ENCODE results near the gene TAP1.

Gene TAP1

DNA sequence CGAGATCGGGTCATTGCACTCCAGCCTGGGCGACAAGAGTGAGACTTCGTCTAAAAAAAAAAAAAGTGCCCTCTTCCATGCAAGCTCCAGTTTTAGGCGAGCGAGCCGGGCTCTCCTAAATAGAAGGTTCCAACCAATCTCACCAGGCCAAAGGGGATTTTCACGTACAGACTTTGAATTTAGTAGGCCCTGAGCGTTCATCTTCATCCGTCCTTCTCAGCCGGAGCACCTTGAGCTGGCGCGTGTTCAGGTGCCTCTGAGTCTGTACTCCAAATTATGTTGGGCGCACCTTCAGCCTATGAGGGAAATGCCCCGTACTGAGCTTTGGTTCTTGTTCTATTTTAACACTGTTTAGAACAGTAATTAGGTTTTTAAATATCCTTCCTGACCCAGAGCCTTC lies 14.1 kb downstream of the TAP1 start:
- DNase-seq (ENCODE audit: low read depth) = no peak
- no peak overlapping the region for H3K4me3 ChIP-seq (ENCODE audit: low read depth, low read length)
- TF ChIP-seq CTCF (conservative IDR thresholded peaks at IDR 0.05; ENCODE audit: low read depth, low read length) = no peak

- peak within 1 kb of the TSS; percentile 94 for H3K4me3 ChIP-seq (ENCODE audit: low read depth, low read length)
- TF ChIP-seq CTCF (conservative IDR thresholded peaks at IDR 0.05; ENCODE audit: low read depth, low read length) = peak; percentile 98
- DNase-seq (ENCODE audit: low read depth) = peak; percentile 95
Measured at GRCh38 chr6:32838114-32838958, 15.2 kb downstream of the TAP1 start, which contains the start of gene TAP2. Gene TAP2, minus strand, starts transcription at chr6:32838739. Its CDS starts 506 bp downstream, at chr6:32838233.

GRCh38 chr6:32837651-32838113 lies 15.8 kb downstream of the TAP1 start:
- no peak for DNase-seq (ENCODE audit: low read depth)
- peak overlapping the region; percentile 94 for H3K4me3 ChIP-seq (ENCODE audit: low read depth, low read length)
- no peak for TF ChIP-seq CTCF (conservative IDR thresholded peaks at IDR 0.05; ENCODE audit: low read depth, low read length)

DNA sequence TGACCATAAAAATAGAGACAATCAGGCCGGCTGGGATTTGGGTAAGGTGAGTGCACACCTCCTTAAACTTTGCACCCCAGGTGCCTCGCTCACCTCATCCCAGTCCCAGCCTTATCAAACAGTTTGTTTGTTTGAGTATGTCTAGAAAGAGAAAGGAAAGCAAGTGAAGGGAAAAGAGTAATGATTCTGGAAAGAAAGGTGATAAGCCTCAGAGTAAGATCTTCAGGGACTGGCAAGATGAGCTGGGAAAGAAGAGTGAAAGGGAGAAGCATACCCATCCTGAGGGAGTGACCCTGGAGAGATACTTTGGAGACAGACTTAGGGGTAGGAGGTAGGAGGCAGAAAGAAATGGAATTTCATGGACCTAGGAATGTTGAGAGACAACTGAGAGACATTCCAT lies 16.6 kb downstream of the TAP1 start:
- TF ChIP-seq CTCF (conservative IDR thresholded peaks at IDR 0.05; ENCODE audit: low read depth, low read length) = no peak
- DNase-seq (ENCODE audit: low read depth) = no peak
- no peak overlapping the region for H3K4me3 ChIP-seq (ENCODE audit: low read depth, low read length)

DNA sequence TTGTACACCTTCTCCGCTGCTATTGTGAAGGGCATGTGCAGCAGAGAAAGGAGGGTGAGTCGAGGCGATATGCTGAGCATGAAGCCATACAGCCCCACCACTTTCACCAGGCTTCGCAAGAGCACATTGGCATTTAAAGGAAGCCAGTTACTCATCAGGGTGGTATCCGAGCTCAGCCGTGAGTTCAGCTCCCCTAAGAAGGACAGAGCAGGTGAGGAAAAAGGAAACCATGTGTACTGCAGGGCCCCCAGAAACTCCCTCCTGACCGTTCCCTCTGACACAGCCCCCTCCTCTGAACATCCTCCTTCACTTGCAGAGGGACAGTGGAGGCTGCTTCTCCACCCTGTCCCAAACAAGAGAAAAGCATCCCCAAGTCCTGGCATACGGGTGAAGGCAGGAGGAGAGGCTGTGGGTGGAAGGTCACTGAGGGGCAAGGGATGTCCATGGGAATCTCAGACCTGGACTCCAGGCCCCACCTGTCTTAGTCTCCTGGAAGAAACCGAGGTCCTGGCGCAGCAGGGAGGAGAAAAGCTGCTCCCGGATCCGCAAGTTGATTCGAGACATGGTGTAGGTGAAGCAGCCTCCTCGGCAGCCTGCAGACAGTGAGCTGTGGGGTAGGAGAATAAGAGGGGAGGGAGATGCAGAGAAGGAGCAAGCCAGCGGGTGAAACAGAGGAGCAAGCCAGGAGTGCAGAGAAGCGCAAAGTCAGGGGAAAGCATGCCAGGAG lies 18.2 kb downstream of the TAP1 start:
- no peak for DNase-seq (ENCODE audit: low read depth)
- no peak overlapping the region for H3K4me3 ChIP-seq (ENCODE audit: low read depth, low read length)
- TF ChIP-seq CTCF (conservative IDR thresholded peaks at IDR 0.05; ENCODE audit: low read depth, low read length) = no peak

GRCh38 chr6:32833664-32834063 lies 19.8 kb downstream of the TAP1 start:
- TF ChIP-seq CTCF (conservative IDR thresholded peaks at IDR 0.05; ENCODE audit: low read depth, low read length) = no peak
- no peak overlapping the region for H3K4me3 ChIP-seq (ENCODE audit: low read depth, low read length)
- DNase-seq (ENCODE audit: low read depth) = no peak
